Measurements from ENCODE around the gene NEU4.

NEU4 gene

DNA sequence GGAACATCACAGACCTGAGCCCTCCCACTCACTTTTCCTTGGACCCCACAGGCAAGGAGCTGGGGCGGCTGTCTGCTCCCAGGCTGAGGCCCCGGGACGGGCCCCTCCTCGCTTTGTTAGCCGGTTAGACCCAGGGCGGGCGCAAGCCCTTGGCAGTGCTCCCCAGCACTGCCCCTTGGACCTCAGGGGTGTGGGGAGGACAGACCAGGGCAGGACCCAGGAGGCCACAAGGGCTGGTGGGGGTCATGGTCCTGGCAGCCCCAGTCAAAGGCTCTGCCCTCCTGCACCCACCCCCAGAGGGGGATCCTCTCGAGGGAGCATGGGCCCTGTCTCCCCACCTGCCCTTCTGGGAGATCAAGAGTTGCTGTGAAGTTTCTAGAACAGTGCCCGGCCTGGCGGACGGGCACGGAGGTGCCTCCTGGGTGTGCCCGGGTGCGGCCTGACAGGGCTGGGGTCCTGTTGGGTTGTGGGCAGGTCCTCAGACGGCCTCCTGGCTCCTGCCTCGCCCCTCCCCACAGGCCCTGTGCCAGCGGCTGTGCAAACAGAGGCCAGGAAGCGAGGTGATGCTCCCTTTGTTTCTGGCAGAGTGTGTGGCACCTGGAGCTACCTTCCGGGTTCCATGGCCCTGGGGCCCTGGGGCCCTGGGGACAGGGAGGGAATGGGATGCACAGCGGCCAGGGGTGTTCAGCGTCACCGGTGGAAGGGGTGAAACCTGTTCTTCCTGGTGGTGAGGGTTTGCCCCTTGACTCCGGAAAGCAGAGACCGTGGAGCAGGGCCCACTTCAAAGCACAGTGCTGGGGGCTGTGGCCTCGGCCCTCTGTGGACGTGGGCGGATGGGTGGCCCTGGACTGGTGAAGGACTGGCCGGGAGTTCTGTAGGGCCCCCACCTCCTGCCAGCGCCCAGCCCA is 35.2 kb upstream of the NEU4 start:
- H3K9ac ChIP-seq (ENCODE audit: insufficient read length) = no peak overlapping the region
- H3K9me3 ChIP-seq (ENCODE audit: low read depth, low read length) = no peaks in the 10 kb centered on the region
- H3K36me3 ChIP-seq (ENCODE audit: insufficient read depth, low read length) = no peaks in the 10 kb centered on the region
- H3K4me3 ChIP-seq = no peak overlapping the region
- peak overlapping the region; percentile 31; the same call in 1 of the 2 replicates for H3K27ac ChIP-seq
- no peak for TF ChIP-seq POLR2AphosphoS5 (IDR thresholded peaks at IDR 0.05; ENCODE audit: borderline replicate concordance, low read depth, low read length)
- no peak for TF ChIP-seq FOXP2 (optimal IDR thresholded peaks at IDR 0.05; ENCODE audit: control extremely low read depth, extremely low read length, insufficient read depth)
- no peak for TF ChIP-seq EZH2 (IDR thresholded peaks at IDR 0.05)
- DNase-seq (ENCODE audit: low read depth, low spot score) = no peak

DNA sequence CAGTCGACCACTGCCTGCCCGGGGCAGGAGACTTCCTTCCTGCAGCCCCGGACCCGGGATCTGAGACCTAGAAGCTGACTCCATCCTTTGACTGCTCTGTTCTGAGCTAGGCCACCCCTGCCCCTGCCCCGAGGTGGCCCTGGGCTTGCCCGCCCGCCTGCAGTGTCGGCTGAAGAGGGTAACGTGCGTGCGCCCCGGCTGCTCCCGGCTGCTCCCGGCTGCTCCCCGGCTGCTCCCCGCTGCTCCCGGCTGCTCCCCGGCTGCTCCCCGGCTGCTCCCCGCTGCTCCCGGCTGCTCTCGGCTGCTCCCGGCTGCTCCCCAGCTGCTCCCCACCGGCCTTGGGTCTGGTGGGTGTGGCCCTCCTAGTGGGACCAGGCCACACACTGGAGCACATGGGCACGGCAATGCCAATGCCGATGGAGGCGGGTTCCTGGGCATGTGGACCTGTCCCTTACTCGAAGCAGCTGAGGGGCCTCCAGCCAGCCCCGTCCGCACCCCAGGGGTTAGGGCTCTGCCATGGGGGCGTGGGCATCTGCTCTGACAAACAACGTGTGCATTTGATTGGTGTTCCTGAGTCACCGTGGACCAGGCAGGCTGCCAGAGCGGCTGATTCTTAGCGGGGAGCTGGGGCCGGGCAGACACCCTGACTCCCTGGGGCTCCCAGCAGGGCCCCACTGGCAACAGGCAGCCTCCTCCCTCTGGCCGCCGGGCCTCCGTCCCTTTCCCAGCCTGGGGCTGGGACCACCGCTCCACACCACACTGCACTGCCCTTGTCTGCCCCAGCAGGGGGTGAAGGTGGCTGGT is 34.4 kb upstream of the NEU4 start:
- no peak for DNase-seq (ENCODE audit: low read depth, low spot score)
- Histone ChIP-seq H3K27ac (peak overlapping the region; percentile 67), H3K9ac (ENCODE audit: insufficient read length) (no peak overlapping the region), H3K4me3 (peak overlapping the region; percentile 22; the same call in 1 of the 2 replicates), H3K9me3 (ENCODE audit: low read depth, low read length) (no peaks in the 10 kb centered on the region), H3K36me3 (ENCODE audit: insufficient read depth, low read length) (no peaks in the 10 kb centered on the region)
- TF ChIP-seq POLR2AphosphoS5 (IDR thresholded peaks at IDR 0.05; ENCODE audit: borderline replicate concordance, low read depth, low read length) = peak; percentile 58; the same call in 1 of the 2 replicates
- no peak for TF ChIP-seq EZH2 (IDR thresholded peaks at IDR 0.05)

GRCh38 chr2:241775223-241776177 is 33.5 kb upstream of the NEU4 start:
- no peak overlapping the region for H3K9ac ChIP-seq (ENCODE audit: insufficient read length)
- H3K36me3 ChIP-seq (ENCODE audit: insufficient read depth, low read length) = no peaks in the 10 kb centered on the region
- no peaks in the 10 kb centered on the region for H3K9me3 ChIP-seq (ENCODE audit: low read depth, low read length)
- peak overlapping the region; percentile 67 for H3K27ac ChIP-seq
- no peak for TF ChIP-seq FOXP2 (optimal IDR thresholded peaks at IDR 0.05; ENCODE audit: control extremely low read depth, extremely low read length, insufficient read depth)
- no peak for TF ChIP-seq EZH2 (IDR thresholded peaks at IDR 0.05)
- TF ChIP-seq POLR2AphosphoS5 (IDR thresholded peaks at IDR 0.05; ENCODE audit: borderline replicate concordance, low read depth, low read length) = no peak
- DNase-seq (ENCODE audit: low read depth, low spot score) = no peak
- peak overlapping the region; percentile 22; the same call in 1 of the 2 replicates for H3K4me3 ChIP-seq

GRCh38 chr2:241776336-241777169 is 32.4 kb upstream of the NEU4 start, which contains the start of gene GAL3ST2:
Gene GAL3ST2 (plus strand): TSS chr2:241776822. CDS start chr2:241776956, 134 bp downstream.
- H3K9me3 ChIP-seq (ENCODE audit: low read depth, low read length) = no peaks in the 10 kb centered on the region
- H3K9ac ChIP-seq (ENCODE audit: insufficient read length) = no peak within 1 kb of the TSS
- no peak for DNase-seq (ENCODE audit: low read depth, low spot score)
- H3K4me3 ChIP-seq = no peak within 1 kb of the TSS
- 0 out of 2 replicates have a peak within 1 kb of the TSS, but pooled peaks have one; percentile 49 for H3K27ac ChIP-seq
- no peaks in the 10 kb centered on the region for H3K36me3 ChIP-seq (ENCODE audit: insufficient read depth, low read length)
- TF ChIP-seq POLR2AphosphoS5 (IDR thresholded peaks at IDR 0.05; ENCODE audit: borderline replicate concordance, low read depth, low read length) = no peak
- no peak for TF ChIP-seq EZH2 (IDR thresholded peaks at IDR 0.05)
- no peak for TF ChIP-seq FOXP2 (optimal IDR thresholded peaks at IDR 0.05; ENCODE audit: control extremely low read depth, extremely low read length, insufficient read depth)

DNA sequence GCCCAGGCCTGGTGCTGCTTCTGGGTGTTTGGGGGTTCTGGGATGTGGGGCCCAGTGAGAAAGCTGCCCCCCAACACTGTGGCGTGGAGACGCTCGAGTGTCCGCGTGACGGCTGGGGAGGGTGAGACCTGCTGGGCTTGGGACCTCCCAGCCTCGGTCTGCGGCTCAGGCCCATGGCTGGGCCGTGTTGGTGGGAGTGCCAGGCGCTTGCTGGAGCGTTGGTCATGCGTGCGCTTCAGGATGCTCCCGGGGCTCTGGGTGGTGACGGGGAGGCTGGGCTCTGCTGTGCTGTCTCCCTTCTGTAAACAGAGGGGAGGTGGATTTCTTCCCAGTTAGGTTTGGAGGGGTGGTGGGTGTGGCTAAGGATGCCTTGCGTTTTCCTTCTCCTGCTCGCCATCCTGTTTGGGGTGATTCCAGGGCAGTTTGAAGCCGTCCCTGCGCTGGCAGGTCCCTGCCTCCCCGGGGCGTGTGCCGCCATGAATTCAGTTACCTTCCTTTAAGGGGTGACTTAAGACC is 31.8 kb upstream of the NEU4 start:
- no peak for TF ChIP-seq FOXP2 (optimal IDR thresholded peaks at IDR 0.05; ENCODE audit: control extremely low read depth, extremely low read length, insufficient read depth)
- no peak for TF ChIP-seq EZH2 (IDR thresholded peaks at IDR 0.05)
- TF ChIP-seq POLR2AphosphoS5 (IDR thresholded peaks at IDR 0.05; ENCODE audit: borderline replicate concordance, low read depth, low read length) = no peak
- H3K27ac ChIP-seq = no peak overlapping the region
- no peaks in the 10 kb centered on the region for H3K9me3 ChIP-seq (ENCODE audit: low read depth, low read length)
- DNase-seq (ENCODE audit: low read depth, low spot score) = no peak
- no peaks in the 10 kb centered on the region for H3K36me3 ChIP-seq (ENCODE audit: insufficient read depth, low read length)
- H3K4me3 ChIP-seq = no peak overlapping the region
- H3K9ac ChIP-seq (ENCODE audit: insufficient read length) = no peak overlapping the region

DNA sequence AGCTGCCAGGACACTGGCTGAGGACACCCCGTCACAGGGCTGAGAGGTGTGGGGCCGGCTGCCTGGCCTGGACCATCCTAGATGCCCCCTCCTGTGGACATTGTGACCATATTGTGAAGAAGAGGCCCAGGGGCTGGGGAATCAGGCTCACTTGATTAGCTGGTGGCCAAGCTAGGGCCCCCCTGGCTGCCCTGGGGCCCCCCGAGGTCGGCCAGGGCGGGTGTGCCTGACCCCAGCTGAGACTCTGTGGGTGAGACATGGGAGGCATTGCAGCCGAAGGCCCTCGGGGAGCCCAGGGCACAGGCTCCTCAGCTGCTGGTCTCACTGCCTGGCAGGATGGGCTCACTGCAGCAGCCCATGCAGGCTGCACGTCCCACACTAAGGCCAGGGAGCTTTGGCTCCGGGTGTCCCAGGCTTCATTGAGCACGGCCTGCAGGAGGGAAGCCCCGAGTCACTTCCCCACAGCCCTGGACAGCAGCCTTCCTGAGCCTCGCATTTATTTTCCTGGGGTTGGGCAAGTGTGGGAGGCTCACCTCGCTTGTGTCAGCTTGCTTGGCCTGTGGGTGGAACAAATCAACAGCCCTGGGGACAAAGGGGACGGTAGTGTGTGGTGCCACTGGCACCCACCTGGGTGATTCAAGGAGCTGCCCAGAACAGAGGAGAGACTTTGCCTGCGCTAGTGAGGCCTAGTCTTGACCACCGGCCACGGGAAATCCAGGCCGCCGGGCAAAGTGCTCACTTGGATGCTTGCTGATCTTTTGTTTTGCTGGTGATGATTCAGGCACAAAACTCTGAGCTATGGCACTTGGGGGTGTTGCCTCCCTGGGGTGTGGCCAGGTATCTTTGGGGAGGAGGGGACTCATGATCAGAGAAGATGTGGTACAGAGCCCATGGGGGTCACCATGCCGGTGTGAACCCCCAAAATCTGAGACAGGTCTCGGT is 31.0 kb upstream of the NEU4 start:
- no peak overlapping the region for H3K9ac ChIP-seq (ENCODE audit: insufficient read length)
- H3K4me3 ChIP-seq = no peak overlapping the region
- TF ChIP-seq POLR2AphosphoS5 (IDR thresholded peaks at IDR 0.05; ENCODE audit: borderline replicate concordance, low read depth, low read length) (no peak), EZH2 (IDR thresholded peaks at IDR 0.05) (no peak), FOXP2 (optimal IDR thresholded peaks at IDR 0.05; ENCODE audit: control extremely low read depth, extremely low read length, insufficient read depth) (no peak)
- H3K36me3 ChIP-seq (ENCODE audit: insufficient read depth, low read length) = no peaks in the 10 kb centered on the region
- no peak for DNase-seq (ENCODE audit: low read depth, low spot score)
- H3K27ac ChIP-seq = no peak overlapping the region
- H3K9me3 ChIP-seq (ENCODE audit: low read depth, low read length) = no peaks in the 10 kb centered on the region

Data from SK-N-MC (cell line).